Midbrain (tissue), 1 donor: ENCODE results near the gene PHF3.
"Not testable (repeated sequence)": the region's sequence is repeated elsewhere in the genome, so short reads cannot be mapped to it uniquely, and the experiment has no call there.

Source experiments
- DNase-seq: peaks from one replicate; lab custom pipeline; 2025; lab: John Stamatoyannopoulos, UW

Gene PHF3

DNA sequence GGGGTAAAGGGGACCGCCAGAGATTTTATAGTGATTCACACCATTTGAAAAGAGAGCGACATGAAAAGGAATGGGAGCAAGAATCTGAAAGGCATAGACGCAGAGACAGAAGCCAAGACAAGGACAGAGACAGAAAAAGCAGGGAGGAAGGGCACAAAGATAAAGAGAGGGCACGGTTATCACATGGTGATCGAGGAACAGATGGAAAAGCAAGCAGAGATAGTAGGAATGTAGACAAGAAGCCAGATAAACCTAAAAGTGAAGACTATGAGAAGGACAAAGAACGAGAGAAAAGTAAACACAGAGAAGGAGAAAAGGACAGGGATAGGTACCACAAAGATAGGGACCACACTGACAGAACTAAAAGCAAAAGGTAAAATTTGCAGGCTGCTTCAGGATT is 77.7 kb downstream of the PHF3 start:
- DNase-seq = no peak

DNA sequence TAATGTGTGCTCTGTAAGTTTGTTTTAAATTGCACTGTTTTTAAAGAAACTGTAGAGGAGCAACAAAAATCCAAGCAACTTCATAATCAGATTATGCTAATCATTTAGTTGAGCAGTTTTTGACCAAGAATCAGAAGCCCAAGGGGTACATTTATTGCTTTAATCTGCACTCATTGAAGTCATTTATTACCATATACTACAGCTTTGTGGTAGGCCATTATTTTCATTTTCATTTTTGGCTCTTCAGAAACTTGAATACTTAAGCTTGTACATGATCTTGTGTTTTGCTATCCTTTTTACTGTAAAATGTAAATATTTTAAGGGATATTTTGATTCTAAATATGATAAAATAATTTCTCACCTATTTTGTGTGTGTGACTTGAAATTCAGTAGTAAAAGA is 78.5 kb downstream of the PHF3 start:
- DNase-seq = no peak

- DNase-seq = no peak
These were observed 80.6 kb downstream of the PHF3 start for GRCh38 chr6:63716169-63716568.

GRCh38 chr6:63721181-63721580 is 85.6 kb downstream of the PHF3 start:
- DNase-seq = no peak

DNA sequence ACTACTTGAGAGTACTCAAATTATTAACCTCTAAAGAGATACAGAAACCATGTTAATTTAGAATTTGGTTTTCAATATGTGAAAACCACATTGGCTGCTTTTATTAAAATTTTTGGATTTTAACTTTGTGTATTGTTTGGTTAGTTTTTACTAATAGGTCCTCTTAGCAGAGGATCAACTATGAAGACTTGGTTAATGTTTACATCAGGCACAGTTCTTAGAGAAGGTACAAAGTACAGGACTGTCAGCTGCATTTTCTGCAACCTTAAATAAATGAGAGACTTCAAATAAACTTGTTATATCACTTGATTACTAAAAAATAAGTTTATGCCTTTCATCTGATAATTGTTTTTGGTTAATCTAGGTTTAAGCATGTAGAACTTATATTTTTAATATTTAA is 89.1 kb downstream of the PHF3 start:
- no peak for DNase-seq

- no peak for DNase-seq
These were observed 94.7 kb downstream of the PHF3 start for GRCh38 chr6:63730311-63730710.

GRCh38 chr6:63731930-63732329 is 96.3 kb downstream of the PHF3 start:
- no peak for DNase-seq

DNA sequence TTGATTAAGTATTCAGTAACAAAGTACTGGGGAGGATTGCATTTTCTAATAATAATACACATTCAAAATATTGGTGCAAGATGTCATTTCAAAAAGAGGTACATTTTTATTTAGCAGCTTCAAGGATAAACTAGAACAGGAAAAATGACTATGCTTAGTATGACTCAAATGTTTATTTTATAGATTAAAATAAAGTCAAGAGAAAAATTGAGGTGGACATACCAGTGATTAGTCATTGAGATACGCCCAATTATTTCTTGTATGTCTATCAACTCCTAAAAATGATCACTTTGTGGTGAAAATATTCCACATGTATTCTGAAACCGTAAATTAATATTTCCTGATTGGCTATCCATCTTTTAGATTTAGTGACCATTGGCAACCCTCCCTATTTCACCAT is 96.7 kb downstream of the PHF3 start:
- DNase-seq = no peak

DNA sequence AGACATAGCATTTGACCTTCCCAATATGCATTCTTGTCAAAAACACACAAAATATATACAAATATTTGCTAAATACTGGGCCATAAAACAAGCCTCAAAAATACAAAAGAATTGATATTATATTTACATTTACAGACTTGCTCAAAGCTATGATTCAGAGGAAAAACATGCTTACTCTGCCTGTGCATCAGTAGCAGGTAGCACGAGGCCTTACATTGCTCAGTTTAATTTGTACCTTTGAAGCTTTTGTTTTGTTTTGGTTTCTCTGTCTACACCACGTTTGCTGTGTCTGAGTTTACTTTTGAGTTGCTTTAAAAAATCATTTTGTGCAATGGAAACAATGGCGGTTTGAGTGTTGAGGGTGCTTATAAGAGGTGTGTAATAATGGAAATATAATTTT is 99.3 kb downstream of the PHF3 start:
- no peak for DNase-seq

GRCh38 chr6:63738190-63738589 is 102.6 kb downstream of the PHF3 start:
- not testable (repeated sequence) for DNase-seq

GRCh38 chr6:63739094-63739687 is 103.6 kb downstream of the PHF3 start:
- DNase-seq = no peak

DNA sequence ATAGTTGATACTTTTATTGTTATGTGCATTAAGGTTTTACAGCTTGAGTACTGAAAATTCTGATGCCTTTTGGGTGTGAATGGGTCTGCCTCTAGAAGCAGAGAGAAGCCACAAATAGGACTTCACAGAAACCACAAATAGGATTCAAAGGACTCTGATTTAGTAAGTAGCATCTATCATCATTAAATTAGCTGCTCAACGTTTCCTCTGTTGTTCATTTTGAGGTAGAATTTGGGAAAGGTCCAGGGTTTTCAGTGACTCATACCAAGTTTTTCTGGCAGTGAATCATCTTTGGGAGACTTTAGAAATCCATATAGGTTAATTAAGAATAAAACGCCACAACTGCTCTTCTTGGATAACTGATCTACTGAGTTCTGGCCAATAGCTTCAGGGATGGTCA is 105.1 kb downstream of the PHF3 start:
- no peak for DNase-seq

DNA sequence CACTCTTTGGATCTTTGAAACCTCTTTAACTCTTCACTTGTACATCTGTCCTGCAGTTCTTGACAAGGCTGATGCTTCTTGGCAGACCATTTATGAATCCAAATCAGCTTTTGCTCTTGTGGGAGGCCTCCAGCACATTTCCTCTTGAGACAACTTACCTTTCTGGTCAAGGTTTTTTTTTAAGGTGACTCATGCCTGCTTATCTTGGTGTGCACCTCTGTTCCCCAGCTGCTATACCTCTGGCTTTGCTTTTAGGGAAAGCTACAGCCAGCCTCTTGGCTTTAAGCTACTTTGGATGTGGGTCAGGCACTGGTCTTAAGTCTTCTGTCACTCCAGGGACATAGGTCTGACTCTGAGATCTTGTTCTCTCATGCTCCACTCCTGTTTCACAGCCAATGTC is 106.5 kb downstream of the PHF3 start:
- no peak for DNase-seq

- no peak for DNase-seq
These were observed 108.1 kb downstream of the PHF3 start for GRCh38 chr6:63743691-63744090.

DNA sequence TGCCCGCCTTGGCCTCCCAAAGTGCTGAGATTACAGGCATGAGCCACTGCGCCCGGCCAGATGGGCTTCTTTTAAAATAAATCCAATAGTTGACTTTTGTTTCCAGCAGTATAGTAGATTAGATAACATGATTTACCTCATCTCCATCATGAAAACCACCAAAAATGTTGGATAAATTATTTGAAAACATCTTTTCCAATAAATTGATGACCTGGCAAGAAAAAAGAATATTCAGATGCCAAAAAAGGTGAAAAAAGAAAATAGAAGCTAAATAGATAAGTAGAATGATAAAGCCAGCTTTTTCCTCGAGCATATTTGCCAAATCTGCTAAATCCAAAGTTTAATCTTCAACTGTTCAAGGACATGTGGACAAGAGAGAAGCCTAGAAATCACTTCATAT is 109.2 kb downstream of the PHF3 start:
- no peak for DNase-seq

GRCh38 chr6:63745784-63746183 is 110.2 kb downstream of the PHF3 start:
- DNase-seq = no peak

DNA sequence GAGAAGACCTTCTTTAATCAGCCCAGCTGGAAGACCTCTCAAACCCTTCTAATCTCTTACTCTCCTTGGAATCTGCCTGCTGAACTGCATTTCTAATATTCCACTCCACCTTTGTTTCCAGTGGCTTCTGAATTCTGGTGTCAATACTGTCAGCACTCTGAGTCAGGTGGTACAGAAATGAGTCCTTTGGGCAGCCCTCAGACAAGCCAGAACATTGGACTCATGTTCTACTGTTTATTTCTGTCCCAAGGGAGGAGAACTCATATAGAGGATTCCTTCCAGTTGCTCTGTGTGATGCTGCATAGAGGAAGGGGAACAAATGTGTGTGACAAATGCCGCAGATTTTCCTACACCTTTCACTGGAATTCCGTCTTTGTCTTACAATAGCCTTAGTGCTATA is 114.8 kb downstream of the PHF3 start:
- DNase-seq = no peak

DNA sequence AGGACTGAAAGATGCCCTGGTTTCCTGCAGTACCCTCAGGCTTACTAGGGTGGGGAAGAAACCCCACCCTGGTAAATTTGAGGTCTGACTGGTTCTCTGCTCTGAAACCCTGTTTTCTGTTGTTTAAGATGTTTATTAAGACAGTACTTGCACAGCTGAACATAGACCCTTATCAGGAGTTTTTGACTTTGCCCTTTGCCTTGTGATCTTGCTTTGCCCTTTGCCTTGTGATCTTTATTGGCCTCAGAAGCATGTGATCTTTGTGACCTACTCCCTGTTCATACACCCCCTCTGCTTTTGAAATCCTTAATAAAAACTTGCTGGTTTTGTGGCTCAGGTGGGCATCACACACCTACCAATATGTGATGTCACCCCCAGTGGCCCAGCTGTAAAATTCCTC is 121.7 kb downstream of the PHF3 start:
- not testable (repeated sequence) for DNase-seq

GRCh38 chr6:63757826-63758225 is 122.2 kb downstream of the PHF3 start:
- DNase-seq = no peak

- DNase-seq = no peak
These were observed 124.1 kb downstream of the PHF3 start for GRCh38 chr6:63759605-63760105.

DNA sequence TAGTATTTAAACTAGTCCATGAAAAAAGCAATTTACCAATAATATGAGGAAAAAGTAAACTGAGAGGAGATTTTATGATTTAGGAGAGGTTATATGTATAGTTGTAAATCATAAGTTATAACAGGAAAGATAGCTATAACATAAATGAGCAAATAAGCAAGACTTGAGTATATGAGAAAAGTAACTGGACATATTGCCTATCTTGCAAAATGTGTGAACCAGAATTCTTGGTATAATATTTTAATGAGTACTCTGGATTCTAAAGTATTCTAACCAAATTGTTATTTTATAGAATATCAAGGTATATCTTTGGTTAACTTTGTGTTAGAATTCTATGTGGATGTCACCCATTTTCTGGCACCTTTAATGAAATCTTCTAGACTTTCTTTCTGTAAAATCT is 124.6 kb downstream of the PHF3 start:
- no peak for DNase-seq

GRCh38 chr6:63764318-63764916 is 128.8 kb downstream of the PHF3 start:
- DNase-seq = peak; percentile 51
